ENCODE measurements around the gene ZNF683.
"Not testable (repeated sequence)": the region's sequence is repeated elsewhere in the genome, so short reads cannot be mapped to it uniquely, and the experiment has no call there.

- TF ChIP-seq, protein P1, sequence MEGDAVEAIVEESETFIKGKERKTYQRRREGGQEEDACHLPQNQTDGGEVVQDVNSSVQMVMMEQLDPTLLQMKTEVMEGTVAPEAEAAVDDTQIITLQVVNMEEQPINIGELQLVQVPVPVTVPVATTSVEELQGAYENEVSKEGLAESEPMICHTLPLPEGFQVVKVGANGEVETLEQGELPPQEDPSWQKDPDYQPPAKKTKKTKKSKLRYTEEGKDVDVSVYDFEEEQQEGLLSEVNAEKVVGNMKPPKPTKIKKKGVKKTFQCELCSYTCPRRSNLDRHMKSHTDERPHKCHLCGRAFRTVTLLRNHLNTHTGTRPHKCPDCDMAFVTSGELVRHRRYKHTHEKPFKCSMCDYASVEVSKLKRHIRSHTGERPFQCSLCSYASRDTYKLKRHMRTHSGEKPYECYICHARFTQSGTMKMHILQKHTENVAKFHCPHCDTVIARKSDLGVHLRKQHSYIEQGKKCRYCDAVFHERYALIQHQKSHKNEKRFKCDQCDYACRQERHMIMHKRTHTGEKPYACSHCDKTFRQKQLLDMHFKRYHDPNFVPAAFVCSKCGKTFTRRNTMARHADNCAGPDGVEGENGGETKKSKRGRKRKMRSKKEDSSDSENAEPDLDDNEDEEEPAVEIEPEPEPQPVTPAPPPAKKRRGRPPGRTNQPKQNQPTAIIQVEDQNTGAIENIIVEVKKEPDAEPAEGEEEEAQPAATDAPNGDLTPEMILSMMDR (conservative IDR thresholded peaks at IDR 0.05; ENCODE audit: low read depth in 2 of 2) = not testable (repeated sequence)
- not testable (repeated sequence) for TF ChIP-seq REST (IDR thresholded peaks at IDR 0.05; ENCODE audit: unreplicated experiment); POLR2AphosphoS5 (IDR thresholded peaks at IDR 0.05; ENCODE audit: low read depth); EZH2 (IDR thresholded peaks at IDR 0.05; ENCODE audit: low read depth, unreplicated experiment); NANOG (IDR thresholded peaks at IDR 0.05; ENCODE audit: borderline replicate concordance); JUNB (IDR thresholded peaks at IDR 0.05; ENCODE audit: unreplicated experiment); STAT1 (IDR thresholded peaks at IDR 0.05; ENCODE audit: unreplicated experiment); EZH2phosphoT487 (IDR thresholded peaks at IDR 0.05; ENCODE audit: unreplicated experiment); ZNF462 (CRISPR knock-in tag; IDR thresholded peaks at IDR 0.05); ZNF114 (CRISPR knock-in tag; IDR thresholded peaks at IDR 0.05)
- TF ChIP-seq, protein P2, sequence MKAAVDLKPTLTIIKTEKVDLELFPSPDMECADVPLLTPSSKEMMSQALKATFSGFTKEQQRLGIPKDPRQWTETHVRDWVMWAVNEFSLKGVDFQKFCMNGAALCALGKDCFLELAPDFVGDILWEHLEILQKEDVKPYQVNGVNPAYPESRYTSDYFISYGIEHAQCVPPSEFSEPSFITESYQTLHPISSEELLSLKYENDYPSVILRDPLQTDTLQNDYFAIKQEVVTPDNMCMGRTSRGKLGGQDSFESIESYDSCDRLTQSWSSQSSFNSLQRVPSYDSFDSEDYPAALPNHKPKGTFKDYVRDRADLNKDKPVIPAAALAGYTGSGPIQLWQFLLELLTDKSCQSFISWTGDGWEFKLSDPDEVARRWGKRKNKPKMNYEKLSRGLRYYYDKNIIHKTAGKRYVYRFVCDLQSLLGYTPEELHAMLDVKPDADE (IDR thresholded peaks at IDR 0.05) = not testable (repeated sequence)
- peak; percentile 68 for TF ChIP-seq CREB1 (CRISPR knock-in tag; IDR thresholded peaks at IDR 0.05; ENCODE audit: low read depth)
Observed at GRCh38 chr1:26374361-26374760, 1.8 kb upstream of the ZNF683 start.
